Kidney (tissue), 14 donors: ENCODE measurements around the gene PLA2G4D. TPM values are rescaled to one million over a fixed set of nuclear protein-coding genes. Genes with fewer than 3 reads are reported as not detected.

Source experiments
- DNase-seq, 5 donors: peaks; one replicate each; pipeline ENCODE4 v3.0.0-alpha.2; 2013 to 2020
- FAIRE-seq: peaks from 2 replicates; lab custom pipeline; 2012; peaks lifted over from hg19 to GRCh38; lab: Jason Lieb, UNC
- H3K27ac ChIP-seq, 2 donors: one replicate each; pipeline ENCODE4 v1.7.0; 2013; ENCODE audit warnings: low read depth in 2 of 2, low read length in 2 of 2, inconsistent platforms in 1 of 2
- H3K27me3 ChIP-seq: one replicate; pipeline ENCODE4 v1.7.1; 2013; ENCODE audit warnings: low read length, inconsistent platforms; ENCODE audit not compliant: control insufficient read depth, insufficient read depth
- H3K36me3 ChIP-seq, 3 donors: one replicate each; pipeline versions ENCODE4 v1.7.0 to v1.7.1; 2013; ENCODE audit warnings: low read length in 3 of 3, control low read depth in 1 of 3, inconsistent platforms in 1 of 3; ENCODE audit not compliant: insufficient read depth in 3 of 3, control insufficient read depth in 2 of 3
- H3K4me1 ChIP-seq, 3 donors: one replicate each; pipeline versions ENCODE4 v1.7.0 to v1.7.1; 2013; ENCODE audit warnings: low read length in 3 of 3, inconsistent platforms in 1 of 3, low read depth in 1 of 3; ENCODE audit not compliant: control insufficient read depth in 2 of 3, insufficient read depth in 2 of 3
- H3K4me3 ChIP-seq, 3 donors: one replicate each; pipeline versions ENCODE4 v1.7.0 to v1.8.1; 2013; ENCODE audit warnings: low read length in 3 of 3, control low read depth in 1 of 3, inconsistent platforms in 1 of 3
- H3K9ac ChIP-seq, 3 donors: one replicate each; pipeline versions ENCODE4 v1.7.0 to v1.7.1; 2013; ENCODE audit warnings: low read length in 3 of 3, control low read depth in 1 of 3, inconsistent platforms in 1 of 3
- H3K9me3 ChIP-seq, 3 donors: one replicate each; pipeline versions ENCODE4 v1.7.0 to v1.7.1; 2013; ENCODE audit warnings: low read length in 3 of 3, control low read depth in 1 of 3, inconsistent platforms in 1 of 3; ENCODE audit not compliant: control insufficient read depth in 2 of 3, insufficient read depth in 1 of 3
- intact Hi-C: fragments of 100-400 bp; cut with DNase I; formaldehyde crosslinking; loops from one replicate; pipeline ENCODE4 v1.11.1; 2022
- polyA plus RNA-seq: library from polyadenylated mRNA; stranded (reverse); fragments of 350-450 nt; fragmentation: Illumina TruSeq; extraction: RNeasy Lipid Tissue Mini Kit (QIAGEN cat#74804); gene quantifications from one replicate; pipeline ENCODE4 v1.2.3, GENCODE V29; 2014; ENCODE audit warnings: low read depth, low replicate concordance; ENCODE audit not compliant: insufficient read depth
- total RNA-seq: library from RNA; stranded (reverse); fragmentation: NEBNext Ultra II Directional; extraction: Animal tissue kit (Norgen Biotek cat#: 25700); gene quantifications from one replicate; pipeline ENCODE4 v1.2.1, GENCODE V29; 2021
- TF ChIP-seq, protein P1 (sequence below): IDR thresholded peaks from 3 replicates; pipeline ENCODE4 v1.5.1; 2012; ENCODE audit warnings: mild to moderate bottlenecking, moderate library complexity, borderline replicate concordance; ENCODE audit not compliant: insufficient read depth; ENCODE audit errors: extremely low read depth
- donor health status: control.
- donor health status: control.
- donor health status: control.
- donor health status: control.
- donor health status: control.
- donor health status: DM: yes; HTN: yes; CAD: no.
- donor health status: Normal renal cell carcinoma (clear cell type).

Gene PLA2G4D
- total and polyA plus RNA-seq, 2 donors from 2014 or later = not detected

DNA sequence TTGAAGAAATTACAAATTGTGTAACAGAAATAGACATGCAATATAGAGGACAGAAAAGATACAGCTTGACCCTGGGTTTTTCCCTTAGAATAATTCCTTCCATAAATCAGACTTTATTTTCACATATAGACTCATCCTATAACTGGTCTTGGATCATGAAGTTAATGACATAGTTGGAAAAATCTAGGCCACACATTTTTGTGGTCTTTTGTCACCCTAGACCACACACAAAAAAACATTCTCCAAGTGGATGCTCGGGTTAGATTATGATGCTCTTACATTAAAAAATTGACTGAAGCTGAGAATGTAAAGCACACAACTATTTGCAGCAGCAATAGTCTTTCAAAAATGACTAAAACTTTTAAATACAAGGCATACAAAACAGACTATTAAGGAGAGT lies 7.5 kb upstream of the PLA2G4D start:
- Histone ChIP-seq H3K27me3 (no peaks in the 10 kb centered on the region), H3K9ac (no peak overlapping the region), H3K36me3 (no peaks in the 10 kb centered on the region), H3K27ac (no peak overlapping the region), H3K9me3 (no peaks in the 10 kb centered on the region), H3K4me1 (peaks cover 0 to 3% (median 0%) of the 10 kb centered on the region in 3 donors), H3K4me3 (no peak overlapping the region)
- no peak for DNase-seq
- intact Hi-C loops = no loop called here
- TF ChIP-seq, protein P1, sequence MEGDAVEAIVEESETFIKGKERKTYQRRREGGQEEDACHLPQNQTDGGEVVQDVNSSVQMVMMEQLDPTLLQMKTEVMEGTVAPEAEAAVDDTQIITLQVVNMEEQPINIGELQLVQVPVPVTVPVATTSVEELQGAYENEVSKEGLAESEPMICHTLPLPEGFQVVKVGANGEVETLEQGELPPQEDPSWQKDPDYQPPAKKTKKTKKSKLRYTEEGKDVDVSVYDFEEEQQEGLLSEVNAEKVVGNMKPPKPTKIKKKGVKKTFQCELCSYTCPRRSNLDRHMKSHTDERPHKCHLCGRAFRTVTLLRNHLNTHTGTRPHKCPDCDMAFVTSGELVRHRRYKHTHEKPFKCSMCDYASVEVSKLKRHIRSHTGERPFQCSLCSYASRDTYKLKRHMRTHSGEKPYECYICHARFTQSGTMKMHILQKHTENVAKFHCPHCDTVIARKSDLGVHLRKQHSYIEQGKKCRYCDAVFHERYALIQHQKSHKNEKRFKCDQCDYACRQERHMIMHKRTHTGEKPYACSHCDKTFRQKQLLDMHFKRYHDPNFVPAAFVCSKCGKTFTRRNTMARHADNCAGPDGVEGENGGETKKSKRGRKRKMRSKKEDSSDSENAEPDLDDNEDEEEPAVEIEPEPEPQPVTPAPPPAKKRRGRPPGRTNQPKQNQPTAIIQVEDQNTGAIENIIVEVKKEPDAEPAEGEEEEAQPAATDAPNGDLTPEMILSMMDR = no peak
- FAIRE-seq = no peak

DNA sequence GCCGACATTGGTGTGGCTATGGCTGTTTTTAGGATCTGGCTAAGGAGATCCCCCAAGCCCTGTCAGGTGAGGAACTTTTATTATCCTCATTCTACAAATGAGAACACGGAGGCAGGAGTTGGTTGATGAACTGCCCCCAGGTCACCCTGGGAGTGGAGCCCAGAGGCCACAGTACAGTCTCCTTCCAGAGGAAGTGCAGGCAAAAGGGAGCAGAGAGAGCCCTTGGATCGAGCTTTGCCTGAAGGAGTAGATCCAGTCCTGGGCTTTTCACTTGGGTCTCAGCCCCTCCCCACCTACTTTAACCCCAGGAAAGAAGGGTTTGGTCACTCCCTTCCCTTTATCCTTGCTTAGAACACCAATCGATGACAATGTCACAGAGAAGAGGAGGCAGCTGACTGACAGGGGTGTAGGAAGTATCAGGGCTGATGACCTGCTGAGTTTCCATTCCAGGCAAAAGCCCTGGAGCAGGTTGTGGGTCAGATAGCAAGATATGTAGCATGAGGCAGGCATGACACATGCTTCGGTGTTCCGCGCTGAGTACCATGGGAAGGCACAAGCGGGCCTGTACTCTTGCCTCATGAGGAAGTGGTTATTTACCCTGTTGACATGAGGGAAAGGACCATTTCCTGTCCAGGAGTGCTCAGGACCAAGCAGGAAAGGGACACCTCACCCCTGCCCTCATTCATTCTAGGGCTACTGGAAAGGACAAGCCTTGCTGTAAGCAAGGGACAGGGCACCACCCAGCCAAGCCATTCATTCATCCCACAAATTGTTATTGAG lies 5.8 kb upstream of the PLA2G4D start:
- Histone ChIP-seq H3K4me1 (peaks cover 0 to 3% (median 0%) of the 10 kb centered on the region in 3 donors), H3K9me3 (no peaks in the 10 kb centered on the region), H3K27ac (no peak overlapping the region), H3K4me3 (no peak overlapping the region), H3K27me3 (no peaks in the 10 kb centered on the region), H3K36me3 (no peaks in the 10 kb centered on the region), H3K9ac (no peak overlapping the region)
- TF ChIP-seq, protein P1 = no peak
- DNase-seq (no peak), FAIRE-seq (no peak)
- intact Hi-C loops = no loop called here

DNA sequence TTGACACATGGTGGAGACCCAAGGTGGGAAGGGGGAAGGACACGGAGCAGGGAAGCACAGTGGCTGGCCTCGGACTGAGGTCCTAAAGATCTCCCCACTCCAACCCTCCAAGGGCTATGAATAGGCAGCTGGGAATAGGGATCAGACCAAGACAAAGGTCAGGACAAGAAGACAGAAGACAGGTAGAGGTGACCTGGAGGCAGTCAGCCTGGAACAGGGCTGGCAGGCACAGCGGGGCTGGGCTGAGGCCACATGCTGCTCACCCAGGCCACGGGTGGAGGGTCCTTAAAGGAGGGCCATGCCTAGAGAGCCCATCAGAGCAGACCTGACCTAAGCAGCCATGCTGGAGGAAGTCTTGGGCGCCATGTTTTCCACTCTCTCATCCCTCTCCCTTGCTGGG lies 2.7 kb upstream of the PLA2G4D start:
- FAIRE-seq (no peak), DNase-seq (no peak)
- TF ChIP-seq, protein P1 = no peak

More for the DNA sequence above, 2.7 kb upstream of the PLA2G4D start:
- H3K9ac ChIP-seq = no peak overlapping the region
- H3K9me3 ChIP-seq = no peaks in the 10 kb centered on the region
- H3K27me3 ChIP-seq = no peaks in the 10 kb centered on the region
- no peak overlapping the region for H3K27ac ChIP-seq
- H3K4me1 ChIP-seq = peaks cover 0 to 3% (median 0%) of the 10 kb centered on the region in 3 donors
- no peak overlapping the region for H3K4me3 ChIP-seq
- no peaks in the 10 kb centered on the region for H3K36me3 ChIP-seq
- intact Hi-C loops = no loop called here
